NCI-H2196 (cell line): ENCODE data around the gene VEGFC.

ENCODE experiments used
- DNase-seq: peaks from one replicate; lab custom pipeline; 2025; ENCODE audit not compliant: unreplicated experiment; lab: John Stamatoyannopoulos, UW

VEGFC gene, protein sequence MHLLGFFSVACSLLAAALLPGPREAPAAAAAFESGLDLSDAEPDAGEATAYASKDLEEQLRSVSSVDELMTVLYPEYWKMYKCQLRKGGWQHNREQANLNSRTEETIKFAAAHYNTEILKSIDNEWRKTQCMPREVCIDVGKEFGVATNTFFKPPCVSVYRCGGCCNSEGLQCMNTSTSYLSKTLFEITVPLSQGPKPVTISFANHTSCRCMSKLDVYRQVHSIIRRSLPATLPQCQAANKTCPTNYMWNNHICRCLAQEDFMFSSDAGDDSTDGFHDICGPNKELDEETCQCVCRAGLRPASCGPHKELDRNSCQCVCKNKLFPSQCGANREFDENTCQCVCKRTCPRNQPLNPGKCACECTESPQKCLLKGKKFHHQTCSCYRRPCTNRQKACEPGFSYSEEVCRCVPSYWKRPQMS

GRCh38 chr4:176792326-176793059, at the start of gene VEGFC:
VEGFC (minus strand) TSS chr4:176792922; CDS start chr4:176792311, 611 bp downstream.
- DNase-seq = peak; percentile 0

GRCh38 chr4:176841711-176842112, 49.0 kb upstream of the VEGFC start:
- DNase-seq = no peak

DNA sequence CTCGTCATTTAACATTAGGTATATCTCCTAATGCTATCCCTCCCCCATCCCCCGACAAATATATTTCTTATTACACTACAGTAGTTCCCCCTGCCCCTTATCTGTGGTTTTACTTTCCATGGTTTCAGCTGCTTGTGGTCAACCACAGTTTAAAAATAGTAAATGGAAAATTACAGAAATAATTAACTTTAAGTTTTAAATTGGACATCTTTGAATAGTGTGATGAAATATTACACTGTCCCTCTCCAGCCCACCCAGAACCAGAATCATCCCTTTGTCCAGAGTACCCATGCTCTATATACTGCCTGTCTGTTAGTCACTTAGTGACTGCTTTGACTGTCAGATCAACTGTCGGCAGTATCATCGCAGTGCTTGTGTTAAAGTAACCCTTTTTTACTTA, 47.4 kb upstream of the VEGFC start:
- DNase-seq = no peak

GRCh38 chr4:176839656-176840055, 46.9 kb upstream of the VEGFC start:
- DNase-seq = no peak

DNA sequence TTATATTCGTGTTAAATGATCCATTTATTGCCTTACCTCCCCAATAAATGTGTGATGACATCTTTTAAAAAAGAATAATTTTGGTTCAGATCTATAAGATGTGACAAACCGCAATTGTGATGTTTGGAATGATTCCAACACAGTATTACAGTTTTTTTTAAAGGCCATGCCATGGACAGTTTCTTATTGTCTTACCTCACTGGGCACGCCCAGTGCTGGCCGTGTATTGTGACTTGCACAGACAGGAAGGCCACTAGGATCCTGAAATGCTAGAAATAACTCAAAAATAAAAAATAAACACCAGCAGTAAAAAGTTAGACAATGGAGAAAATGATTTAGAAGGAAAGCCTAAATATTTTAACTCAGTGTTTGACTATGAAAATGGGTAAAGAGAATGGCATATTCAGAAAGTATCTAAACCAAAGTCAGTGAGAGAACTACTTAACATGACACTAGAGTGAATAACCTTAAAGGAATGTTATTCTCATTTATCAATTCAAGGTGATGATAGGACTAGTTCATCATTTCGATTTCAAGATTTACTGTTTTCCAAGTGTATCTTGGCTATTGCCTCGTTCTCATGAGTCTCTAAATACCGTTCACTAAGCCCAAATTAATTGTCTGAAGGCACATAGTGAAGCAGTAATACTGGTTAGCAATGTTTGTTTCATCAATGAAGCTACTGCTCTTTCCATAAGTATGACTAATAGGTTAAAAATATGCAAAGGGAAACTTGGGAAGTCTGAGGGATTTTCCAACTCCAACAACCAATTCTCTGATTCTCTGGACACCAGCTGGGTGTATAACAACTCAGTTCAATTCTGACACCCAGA, 46.1 kb upstream of the VEGFC start:
- no peak for DNase-seq

- no peak for DNase-seq
These were observed 44.6 kb upstream of the VEGFC start for GRCh38 chr4:176837169-176837895.

- DNase-seq = no peak
These were observed 41.8 kb upstream of the VEGFC start for GRCh38 chr4:176834531-176834930.

GRCh38 chr4:176833400-176834175, 40.9 kb upstream of the VEGFC start:
- no peak for DNase-seq

DNA sequence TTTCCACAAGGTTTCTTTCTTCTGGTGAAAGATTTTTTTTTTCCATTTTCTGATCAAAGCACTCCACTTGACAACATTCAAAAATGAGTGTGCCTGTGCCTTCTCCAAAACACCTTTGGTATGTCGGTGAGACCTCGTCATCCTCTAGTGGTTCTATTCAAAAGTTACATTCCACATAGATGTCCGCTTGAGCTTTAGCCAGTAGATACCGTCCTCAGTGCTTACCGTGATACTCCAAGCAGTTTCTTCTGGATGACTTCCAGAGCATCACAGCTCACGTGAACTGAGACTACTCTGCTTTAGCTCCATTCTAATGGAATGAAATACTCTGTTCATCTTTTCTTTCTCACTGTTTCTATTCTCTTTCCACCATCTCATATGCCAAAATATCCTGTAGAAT, 38.2 kb upstream of the VEGFC start:
- no peak for DNase-seq

- no peak for DNase-seq
These were observed 32.9 kb upstream of the VEGFC start for GRCh38 chr4:176825586-176825985.

DNA sequence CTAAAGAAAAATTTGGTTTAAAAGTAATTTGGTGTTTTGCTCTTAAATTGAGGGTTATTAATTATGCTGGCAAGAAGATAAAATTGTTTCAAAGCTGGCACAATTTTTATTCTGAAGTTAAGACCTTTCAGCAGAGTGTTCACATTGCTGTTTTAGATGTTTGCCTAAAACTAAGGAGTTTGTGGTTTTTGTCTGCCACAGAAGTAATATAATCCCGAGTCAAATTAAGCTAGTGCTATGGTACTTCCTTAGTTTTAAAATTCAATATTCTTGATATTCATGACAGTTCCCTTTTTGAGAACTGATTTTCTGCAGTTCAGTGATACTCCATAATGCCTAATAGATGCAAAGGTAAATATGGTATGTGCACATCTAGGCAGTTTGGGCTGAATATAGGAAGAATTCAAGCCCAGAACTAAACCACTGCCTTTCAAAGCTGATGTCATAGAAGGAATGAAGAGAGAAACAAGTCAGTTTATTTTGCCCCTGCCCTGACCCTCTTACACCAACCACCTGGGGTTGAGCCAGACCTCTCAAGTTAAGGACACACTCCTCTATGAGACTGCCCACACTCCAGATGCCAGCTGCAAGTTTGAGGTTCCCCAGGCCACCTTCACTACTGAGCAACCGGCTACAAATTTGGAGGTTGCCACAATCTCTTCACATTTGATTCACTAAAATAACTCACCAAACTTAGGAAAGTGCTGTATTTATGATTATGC, 32.1 kb upstream of the VEGFC start:
- no peak for DNase-seq

DNA sequence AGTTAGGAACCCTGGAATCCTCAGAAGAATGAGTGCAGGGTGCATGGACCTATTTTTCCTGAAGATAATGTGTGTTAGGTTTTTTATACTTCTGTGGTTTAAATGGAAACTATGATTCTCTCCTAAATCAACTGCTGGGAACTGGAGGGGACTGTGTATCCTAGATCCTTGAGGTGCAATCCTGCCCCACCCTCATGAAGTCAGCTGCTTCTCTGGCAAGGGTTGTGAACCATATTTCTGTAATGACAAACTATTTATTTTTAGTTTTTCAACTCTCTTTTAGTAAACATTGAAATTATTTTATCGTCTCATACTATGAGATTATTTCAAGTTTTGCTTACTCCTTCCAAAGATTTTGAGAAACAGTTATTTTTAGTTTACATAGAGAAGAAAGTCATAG, 25.8 kb upstream of the VEGFC start:
- DNase-seq = no peak

DNA sequence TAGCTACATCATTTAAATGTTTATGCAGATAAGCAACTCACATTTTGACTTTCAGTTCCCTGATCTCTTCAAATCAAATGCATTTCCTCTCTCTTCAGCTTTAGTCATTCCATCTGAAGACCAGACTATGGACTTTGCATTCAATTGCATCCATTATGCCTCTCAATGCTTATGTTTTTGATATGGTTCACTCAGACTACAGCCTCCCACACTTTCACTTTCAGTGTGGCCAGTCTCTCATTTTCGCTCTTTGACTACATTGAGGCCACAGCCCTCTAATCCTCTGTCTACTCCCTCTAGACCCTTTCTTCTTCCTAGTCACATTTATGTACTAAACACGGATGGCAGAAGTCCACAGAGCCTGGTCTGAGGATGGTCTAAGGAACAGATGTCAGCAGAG, 24.5 kb upstream of the VEGFC start:
- DNase-seq = no peak

- DNase-seq = no peak
These were observed 22.0 kb upstream of the VEGFC start for GRCh38 chr4:176814770-176815169.

DNA sequence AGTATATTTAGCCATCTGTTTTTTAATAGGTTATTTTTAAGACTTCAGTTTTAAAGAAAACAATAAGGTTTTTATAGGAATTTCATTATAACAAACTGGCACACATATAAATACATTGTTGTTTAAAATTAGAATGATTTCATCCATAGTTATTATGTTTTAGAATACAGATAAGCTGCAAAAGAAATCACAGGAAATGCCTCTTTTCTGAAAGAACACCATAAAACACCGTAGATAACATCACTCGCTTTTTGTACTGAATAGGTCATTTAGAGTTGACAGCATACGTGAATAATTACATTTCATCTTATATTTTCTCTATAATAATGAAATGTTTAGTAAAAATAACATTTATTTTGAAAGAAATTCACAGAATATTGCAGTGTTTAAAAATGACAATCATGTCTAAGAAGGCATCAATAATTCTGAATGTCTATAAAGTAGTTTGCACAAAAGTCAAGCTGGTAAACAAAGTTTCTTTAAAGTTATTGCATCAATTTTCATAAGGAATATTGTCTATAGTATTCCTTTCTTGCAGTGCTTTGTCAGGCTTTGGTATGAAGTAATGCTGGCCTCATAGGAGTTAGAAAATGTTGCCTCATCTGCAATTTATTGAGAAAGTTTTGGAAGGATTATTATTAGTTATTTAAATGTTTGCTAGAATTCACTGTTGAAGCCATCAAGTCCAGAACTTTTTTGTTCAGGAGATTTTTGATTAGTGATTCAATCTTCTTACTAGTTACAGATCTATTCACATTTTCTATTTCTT, 17.9 kb upstream of the VEGFC start:
- DNase-seq = no peak

DNA sequence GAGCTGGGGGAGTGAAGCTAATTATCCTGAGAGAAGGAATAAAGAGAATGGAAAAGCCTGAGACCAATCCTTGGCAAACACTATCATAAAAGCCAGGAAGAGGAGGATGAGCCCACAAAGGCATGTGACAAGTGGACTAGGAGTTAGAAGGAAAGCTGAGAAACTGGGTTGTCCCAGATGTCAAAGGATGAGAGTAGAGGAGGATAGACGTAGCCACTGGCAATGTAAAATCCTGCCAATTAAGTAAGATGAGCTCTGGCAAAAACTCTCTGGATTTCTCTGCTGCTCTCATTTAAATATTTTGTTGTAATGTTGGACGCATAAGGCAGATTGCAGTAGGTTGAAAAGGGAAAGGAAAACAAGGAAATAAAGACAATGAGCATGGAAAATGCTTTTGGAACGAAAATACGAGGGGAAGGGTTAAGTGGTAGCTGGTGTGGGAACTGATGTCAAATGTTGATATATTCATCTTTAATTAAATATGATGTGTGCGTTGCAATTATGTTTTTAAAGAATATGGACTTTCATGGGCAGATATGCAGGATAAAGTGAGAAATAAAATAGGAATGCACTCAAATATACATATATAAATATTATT, 14.2 kb upstream of the VEGFC start:
- DNase-seq = no peak

GRCh38 chr4:176805155-176805554, 12.4 kb upstream of the VEGFC start:
- DNase-seq = no peak

DNA sequence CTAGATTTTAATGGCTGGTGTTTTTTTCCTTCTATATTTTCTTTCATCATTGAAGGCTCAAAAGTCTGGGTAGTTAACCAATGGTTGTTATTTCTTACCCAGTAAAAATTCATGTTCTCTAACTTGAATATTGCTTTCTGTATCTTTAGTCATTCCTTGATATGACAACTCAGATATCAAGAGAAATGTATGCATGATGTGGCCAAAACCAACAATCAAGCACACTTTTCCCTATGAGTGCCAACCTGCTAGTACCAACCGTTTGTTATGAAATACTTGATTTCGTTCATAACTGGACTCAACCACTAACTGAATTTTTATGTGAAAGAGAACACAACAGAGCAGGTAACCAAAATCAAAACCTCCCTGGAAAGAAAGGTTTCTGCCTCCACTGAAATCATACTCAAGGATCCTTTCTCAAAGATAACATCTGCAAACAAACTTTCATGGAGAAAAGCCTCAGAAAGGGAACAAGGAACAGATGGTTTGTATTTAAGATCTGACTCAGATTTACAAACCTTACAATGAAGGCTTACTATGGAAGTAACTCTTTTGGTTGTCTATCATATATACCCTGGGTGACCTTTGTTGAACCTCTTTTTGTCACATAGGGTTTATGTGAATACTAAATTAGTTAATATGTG, 8.3 kb upstream of the VEGFC start:
- no peak for DNase-seq
